Subcutaneous abdominal adipose tissue (tissue), 5 donors: ENCODE results near the gene DHX30.
"Not testable (repeated sequence)": the region's sequence is repeated elsewhere in the genome, so short reads cannot be mapped to it uniquely, and the experiment has no call there.

Experiments used
- H3K27ac ChIP-seq: one replicate; pipeline ENCODE4 v1.7.0; 2013; ENCODE audit warnings: low read depth, mild to moderate bottlenecking, inconsistent platforms, low read length, moderate library complexity
- H3K27me3 ChIP-seq, 5 donors: one replicate each; pipeline ENCODE4 v1.7.0; 2013; ENCODE audit warnings: low read length in 5 of 5, inconsistent platforms in 1 of 5; ENCODE audit not compliant: control insufficient read depth in 5 of 5, insufficient read depth in 4 of 5
- H3K36me3 ChIP-seq, 5 donors: one replicate each; pipeline ENCODE4 v1.7.0; 2013; ENCODE audit warnings: low read length in 5 of 5; ENCODE audit not compliant: control insufficient read depth in 5 of 5, insufficient read depth in 5 of 5
- H3K4me1 ChIP-seq, 5 donors: one replicate each; pipeline ENCODE4 v1.7.0; 2013; ENCODE audit warnings: low read length in 5 of 5, mild to moderate bottlenecking in 3 of 5, moderate library complexity in 1 of 5; ENCODE audit not compliant: control insufficient read depth in 5 of 5, insufficient read depth in 5 of 5
- H3K4me3 ChIP-seq, 5 donors: one replicate each; pipeline ENCODE4 v1.7.0; 2013; ENCODE audit warnings: low read length in 5 of 5, low read depth in 1 of 5
- H3K9ac ChIP-seq, 5 donors: one replicate each; pipeline ENCODE4 v1.7.0; 2013; ENCODE audit warnings: low read length in 5 of 5, mild to moderate bottlenecking in 4 of 5, moderate library complexity in 3 of 5
- H3K9me3 ChIP-seq, 5 donors: one replicate each; pipeline ENCODE4 v1.7.0; 2013; ENCODE audit warnings: low read length in 5 of 5; ENCODE audit not compliant: control insufficient read depth in 5 of 5
- donor health status: healthy.
- donor health status: healthy.
- donor health status: healthy.
- donor health status: healthy.
- donor health status: healthy.

DHX30 gene

DNA sequence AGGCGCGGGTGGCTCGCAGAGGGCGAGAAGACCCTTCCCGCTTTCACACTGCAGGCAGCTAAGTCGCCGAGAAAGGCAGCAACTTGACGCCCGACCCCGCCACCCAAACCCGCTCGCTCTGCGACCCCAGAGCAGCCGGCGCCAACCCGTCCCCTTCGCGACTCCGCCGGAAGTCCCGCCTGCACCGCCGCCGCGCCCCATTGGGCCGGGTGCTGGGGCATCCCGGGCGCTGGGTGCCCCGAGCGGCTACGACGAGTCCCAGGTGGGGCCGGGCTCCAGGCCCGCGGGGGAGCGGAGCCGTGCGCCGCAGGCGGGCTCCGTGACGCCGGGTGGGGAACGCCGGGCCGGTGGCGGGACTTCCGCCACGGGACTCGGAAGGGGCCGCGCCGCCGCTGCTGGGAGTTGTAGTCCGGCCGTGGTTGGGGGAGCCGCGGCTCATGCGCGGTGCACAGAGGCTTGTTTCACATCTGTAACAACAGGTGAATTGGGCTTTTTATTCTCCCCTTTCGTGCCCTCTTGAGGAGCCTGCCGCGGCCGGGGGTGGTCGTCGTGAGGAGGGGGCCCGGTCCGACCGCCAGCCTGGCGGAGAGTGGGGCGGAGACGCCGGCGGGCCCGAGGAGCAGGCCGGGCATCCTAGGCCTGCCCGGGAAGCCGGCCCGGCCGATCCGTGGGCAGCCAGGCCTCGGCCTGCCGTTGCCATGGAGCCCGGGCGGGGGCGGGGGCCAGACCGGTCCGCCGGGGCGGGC is at the start of gene DHX30:
DHX30 (plus strand) TSS at position 405 of the 746 bp plus-strand sequence. CDS start 7,546 bp downstream, outside the sequence.
- Histone ChIP-seq H3K27me3 (no peaks in the 10 kb centered on the region), H3K4me1 (peaks cover 4 to 18% (median 11%) of the 10 kb centered on the region in 5 donors), H3K27ac (peak within 1 kb of the TSS; percentile 99), H3K9ac (peak within 1 kb of the TSS; percentile 88 to 99 (median 96)), H3K9me3 (no peaks in the 10 kb centered on the region), H3K36me3 (peaks cover 0 to 3% (median 2%) of the 10 kb centered on the region in 5 donors), H3K4me3 (peak within 1 kb of the TSS; percentile 80 to 92 (median 85))

DNA sequence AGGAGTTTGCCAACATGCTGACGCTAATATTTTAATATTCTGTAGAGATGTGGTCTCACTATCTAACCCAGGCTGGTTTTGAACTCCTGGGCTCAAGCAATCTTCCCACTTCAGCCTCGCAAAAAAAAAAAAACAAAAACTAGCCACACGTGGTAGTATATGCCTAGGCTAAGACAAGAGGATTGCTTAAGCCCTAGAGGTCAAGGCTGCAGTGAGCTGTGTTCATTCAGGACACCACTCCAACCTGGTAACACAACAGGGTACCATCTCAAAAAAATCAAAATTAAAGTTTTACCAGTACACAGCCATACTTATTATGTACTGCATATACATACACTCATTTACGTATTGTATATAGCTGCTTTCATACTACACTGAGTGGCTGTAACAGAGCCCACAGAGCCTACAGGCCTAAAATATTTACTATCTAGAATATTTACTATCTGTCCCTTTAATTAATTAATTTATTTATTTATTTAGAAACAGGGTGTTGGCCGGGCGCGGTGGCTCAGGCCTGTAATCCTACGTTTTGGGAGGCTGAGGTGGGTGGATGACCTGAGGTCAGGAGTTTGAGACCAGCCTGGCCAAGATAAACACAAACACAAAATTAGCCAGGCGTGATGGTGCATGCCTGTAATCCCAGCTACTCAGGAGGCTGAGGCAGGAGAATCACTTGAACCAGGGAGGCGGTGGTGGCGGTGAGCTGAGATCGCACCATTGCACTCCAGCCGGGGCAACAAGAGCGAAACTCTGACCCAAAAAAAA is 44.5 kb upstream of the DHX30 start:
- Histone ChIP-seq H3K4me1 (peaks cover 0 to 4% (median 0%) of the 10 kb centered on the region in 5 donors), H3K4me3 (no peak overlapping the region), H3K27ac (no peak overlapping the region), H3K27me3 (no peaks in the 10 kb centered on the region), H3K9ac (no peak overlapping the region), H3K36me3 (peaks cover 0 to 7% (median 2%) of the 10 kb centered on the region in 5 donors), H3K9me3 (no peaks in the 10 kb centered on the region)

DNA sequence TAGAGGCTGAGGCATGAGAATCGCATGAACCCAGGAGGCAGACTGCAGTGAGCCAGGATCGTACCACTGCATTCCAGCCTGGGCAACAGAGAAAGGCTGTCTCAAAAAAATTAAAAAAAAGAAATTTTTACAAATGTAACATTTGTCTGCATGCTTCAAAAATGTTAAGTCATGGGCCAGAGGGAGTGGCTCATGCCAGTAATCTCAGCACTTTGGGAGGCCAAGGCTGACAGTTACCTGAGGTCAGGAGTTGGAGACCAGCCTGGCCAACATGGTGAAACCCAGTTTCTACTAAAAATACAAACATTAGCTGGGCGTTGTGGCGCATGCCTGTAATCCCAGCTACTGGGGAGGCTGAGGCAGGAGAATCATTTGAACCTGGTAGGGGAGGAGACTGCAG is 42.7 kb upstream of the DHX30 start:
- H3K9me3 ChIP-seq, H3K4me3 ChIP-seq, H3K4me1 ChIP-seq, H3K9ac ChIP-seq, H3K27me3 ChIP-seq, H3K27ac ChIP-seq: not testable (repeated sequence)
- peaks cover 0 to 12% (median 3%) of the 10 kb centered on the region in 5 donors for H3K36me3 ChIP-seq

GRCh38 chr3:47761046-47761445 is 41.9 kb upstream of the DHX30 start:
- peaks cover 0 to 12% (median 3%) of the 10 kb centered on the region in 5 donors for H3K36me3 ChIP-seq

GRCh38 chr3:47762233-47762632 is 40.7 kb upstream of the DHX30 start:
- Histone ChIP-seq H3K36me3 (peaks cover 0 to 7% (median 3%) of the 10 kb centered on the region in 5 donors), H3K4me3 (no peak overlapping the region), H3K4me1 (peaks cover 0 to 7% (median 0%) of the 10 kb centered on the region in 5 donors), H3K27ac (no peak overlapping the region), H3K27me3 (no peaks in the 10 kb centered on the region), H3K9me3 (no peaks in the 10 kb centered on the region), H3K9ac (no peak overlapping the region)

More at GRCh38 chr3:47761046-47761445, 41.9 kb upstream of the DHX30 start:
- Histone ChIP-seq H3K4me1 (no peaks in the 10 kb centered on the region), H3K9me3 (no peaks in the 10 kb centered on the region), H3K9ac (no peak overlapping the region), H3K4me3 (no peak overlapping the region), H3K27ac (no peak overlapping the region), H3K27me3 (no peaks in the 10 kb centered on the region)

GRCh38 chr3:47766186-47766585 is 36.8 kb upstream of the DHX30 start:
- H3K27ac ChIP-seq = no peak overlapping the region

GRCh38 chr3:47772047-47772446 is 30.9 kb upstream of the DHX30 start:
- peaks cover 0 to 8% (median 6%) of the 10 kb centered on the region in 5 donors for H3K4me1 ChIP-seq
- H3K36me3 ChIP-seq = peaks cover 0 to 19% (median 11%) of the 10 kb centered on the region in 5 donors
- H3K4me3 ChIP-seq = no peak overlapping the region
- H3K9ac ChIP-seq = no peak overlapping the region
- no peak overlapping the region for H3K27ac ChIP-seq
- no peaks in the 10 kb centered on the region for H3K27me3 ChIP-seq
- H3K9me3 ChIP-seq = no peaks in the 10 kb centered on the region

More at GRCh38 chr3:47766186-47766585, 36.8 kb upstream of the DHX30 start:
- H3K4me1 ChIP-seq = peaks cover 0 to 13% (median 8%) of the 10 kb centered on the region in 5 donors
- H3K9ac ChIP-seq = no peak overlapping the region
- peaks cover 0 to 8% (median 3%) of the 10 kb centered on the region in 5 donors for H3K36me3 ChIP-seq
- no peaks in the 10 kb centered on the region for H3K9me3 ChIP-seq
- H3K4me3 ChIP-seq = no peak overlapping the region
- no peaks in the 10 kb centered on the region for H3K27me3 ChIP-seq

- H3K4me1 ChIP-seq = peaks cover 0 to 8% (median 6%) of the 10 kb centered on the region in 5 donors
- no peak overlapping the region for H3K9ac ChIP-seq
- no peak overlapping the region for H3K27ac ChIP-seq
- peaks cover 0 to 19% (median 11%) of the 10 kb centered on the region in 5 donors for H3K36me3 ChIP-seq
- no peaks in the 10 kb centered on the region for H3K9me3 ChIP-seq
- no peak overlapping the region for H3K4me3 ChIP-seq
- no peaks in the 10 kb centered on the region for H3K27me3 ChIP-seq
Measured at GRCh38 chr3:47772788-47773187, 30.1 kb upstream of the DHX30 start.

- Histone ChIP-seq H3K36me3 (no peaks in the 10 kb centered on the region), H3K4me3 (no peak overlapping the region), H3K9ac (no peak overlapping the region), H3K27me3 (no peaks in the 10 kb centered on the region), H3K9me3 (no peaks in the 10 kb centered on the region), H3K4me1 (peaks cover 0 to 31% (median 29%) of the 10 kb centered on the region in 5 donors), H3K27ac (no peak overlapping the region)
Measured at GRCh38 chr3:47778746-47779145, 24.2 kb upstream of the DHX30 start.
